Mucosa of descending colon (tissue), 3 donors: ENCODE data around the gene PNLIPRP1. TPM values are rescaled to one million over a fixed set of nuclear protein-coding genes. Genes with fewer than 3 reads are reported as not detected.

Source experiments
- ATAC-seq: fragments of 200-7000 bp; cut with Tn5 transposase; one replicate; pipeline ENCODE4 v1.9.1; 2020; ENCODE audit warnings: mild to moderate bottlenecking, moderate library complexity
- DNase-seq, 3 donors: peaks; one replicate each; pipeline ENCODE4 v3.0.0-alpha.2; 2020
- H3K36me3 ChIP-seq: fragments of 200-600 bp; one replicate; pipeline ENCODE4 v1.8.0; 2021; ENCODE audit warnings: low read depth, mild to moderate bottlenecking
- H3K4me1 ChIP-seq: fragments of 200-600 bp; one replicate; pipeline ENCODE4 v1.8.0; 2021; ENCODE audit warnings: low read depth, mild to moderate bottlenecking
- H3K4me3 ChIP-seq: fragments of 200-600 bp; one replicate; pipeline ENCODE4 v1.8.0; 2021; ENCODE audit warnings: mild to moderate bottlenecking
- H3K9me3 ChIP-seq: fragments of 200-600 bp; one replicate; pipeline ENCODE4 v1.8.0; 2021; ENCODE audit warnings: mild to moderate bottlenecking
- intact Hi-C, 2 donors: fragments of 100-400 bp; cut with DNase I in 1 of 2; cut with micrococcal nuclease in 1 of 2; formaldehyde crosslinking; loops; one replicate each; pipeline versions ENCODE4 v1.11.0 to v1.11.1; 2022; cut with DNase I, micrococcal nuclease
- total RNA-seq, 3 donors: library from RNA; stranded (reverse); fragmentation: NEBNext Ultra II Directional in 2 of 3; extraction: Animal tissue kit (Norgen Biotek cat#: 25700) in 2 of 3; gene quantifications; one replicate each; pipeline versions ENCODE4 v1.2.1 to v1.2.4, GENCODE V29; 2021 to 2023
- TF ChIP-seq, protein P1 (sequence below): fragments of 200-600 bp; IDR thresholded peaks from one replicate; pipeline ENCODE4 v1.8.0; 2022; ENCODE audit warnings: antibody characterized with exemption, mild to moderate bottlenecking
- donor health status: DM: no; HTN: no; CAD: no; lungs with moderate emphysema.
- donor health status: DM: no; HTN: no; CAD: no.
- donor health status: DM: no; HTN: yes; CAD: no.

The PNLIPRP1 gene
- total RNA-seq, 3 donors from 2014 or later, result 0.75 TPM; not detected in 2

DNA sequence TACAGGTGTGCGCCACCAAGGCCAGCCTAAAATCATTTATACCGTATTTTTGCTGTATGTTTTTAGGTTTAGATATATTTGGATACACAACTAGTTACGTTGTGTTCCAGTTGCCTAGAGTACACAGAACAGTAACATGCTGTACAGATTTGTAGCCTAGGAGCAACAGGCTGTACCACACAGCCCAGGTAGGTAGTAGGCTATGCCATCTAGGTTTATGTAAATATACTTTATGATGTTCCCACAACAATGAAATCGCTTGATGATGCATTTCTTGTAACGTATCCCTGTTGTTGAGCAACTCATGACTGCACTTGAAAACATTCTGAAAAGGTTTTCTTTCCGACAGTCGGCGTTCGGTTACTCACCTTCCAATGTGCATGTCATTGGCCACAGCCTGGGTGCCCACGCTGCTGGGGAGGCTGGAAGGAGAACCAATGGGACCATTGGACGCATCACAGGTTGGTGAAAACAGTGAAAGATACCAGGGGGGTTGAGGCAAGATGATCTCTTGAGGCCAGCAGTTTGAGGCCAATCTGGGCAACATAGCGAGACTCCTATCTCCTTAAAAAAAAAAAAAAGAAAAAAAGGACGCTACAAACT lies 37.3 kb upstream of the PNLIPRP1 start:
- ATAC-seq, result no peak
- no peaks in the 10 kb centered on the region for H3K9me3 ChIP-seq
- H3K36me3 ChIP-seq, result no peaks in the 10 kb centered on the region
- H3K4me3 ChIP-seq, result no peak overlapping the region
- TF ChIP-seq, protein P1, sequence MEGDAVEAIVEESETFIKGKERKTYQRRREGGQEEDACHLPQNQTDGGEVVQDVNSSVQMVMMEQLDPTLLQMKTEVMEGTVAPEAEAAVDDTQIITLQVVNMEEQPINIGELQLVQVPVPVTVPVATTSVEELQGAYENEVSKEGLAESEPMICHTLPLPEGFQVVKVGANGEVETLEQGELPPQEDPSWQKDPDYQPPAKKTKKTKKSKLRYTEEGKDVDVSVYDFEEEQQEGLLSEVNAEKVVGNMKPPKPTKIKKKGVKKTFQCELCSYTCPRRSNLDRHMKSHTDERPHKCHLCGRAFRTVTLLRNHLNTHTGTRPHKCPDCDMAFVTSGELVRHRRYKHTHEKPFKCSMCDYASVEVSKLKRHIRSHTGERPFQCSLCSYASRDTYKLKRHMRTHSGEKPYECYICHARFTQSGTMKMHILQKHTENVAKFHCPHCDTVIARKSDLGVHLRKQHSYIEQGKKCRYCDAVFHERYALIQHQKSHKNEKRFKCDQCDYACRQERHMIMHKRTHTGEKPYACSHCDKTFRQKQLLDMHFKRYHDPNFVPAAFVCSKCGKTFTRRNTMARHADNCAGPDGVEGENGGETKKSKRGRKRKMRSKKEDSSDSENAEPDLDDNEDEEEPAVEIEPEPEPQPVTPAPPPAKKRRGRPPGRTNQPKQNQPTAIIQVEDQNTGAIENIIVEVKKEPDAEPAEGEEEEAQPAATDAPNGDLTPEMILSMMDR, result no peak
- no peak for DNase-seq
- H3K4me1 ChIP-seq, result no peaks in the 10 kb centered on the region
- intact Hi-C loops, result no loop called here

DNA sequence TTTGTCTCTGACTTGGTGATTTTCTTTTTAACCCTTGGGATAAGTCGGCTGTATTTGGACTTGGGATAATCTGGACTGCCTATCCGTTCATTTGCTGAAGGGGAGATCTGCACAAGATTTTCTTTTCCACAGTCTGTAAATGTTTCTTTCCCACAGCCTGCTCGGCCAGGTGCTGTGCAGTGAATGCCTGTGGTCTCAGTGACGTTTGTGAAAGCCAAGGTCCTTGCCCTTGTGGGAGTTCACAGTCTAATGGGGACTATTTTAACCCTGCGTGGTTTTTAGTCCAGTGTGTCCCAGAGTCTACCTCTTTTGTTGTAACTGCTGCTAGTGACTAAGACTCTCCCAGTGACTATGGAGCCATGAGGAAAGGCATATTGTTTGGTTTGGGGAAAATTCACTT lies 36.1 kb upstream of the PNLIPRP1 start:
- Histone ChIP-seq H3K9me3 (no peaks in the 10 kb centered on the region), H3K4me1 (no peaks in the 10 kb centered on the region), H3K4me3 (no peak overlapping the region), H3K36me3 (no peaks in the 10 kb centered on the region)
- ATAC-seq (no peak), DNase-seq (no peak)
- TF ChIP-seq, protein P1, result no peak
- intact Hi-C loops, result no loop called here

DNA sequence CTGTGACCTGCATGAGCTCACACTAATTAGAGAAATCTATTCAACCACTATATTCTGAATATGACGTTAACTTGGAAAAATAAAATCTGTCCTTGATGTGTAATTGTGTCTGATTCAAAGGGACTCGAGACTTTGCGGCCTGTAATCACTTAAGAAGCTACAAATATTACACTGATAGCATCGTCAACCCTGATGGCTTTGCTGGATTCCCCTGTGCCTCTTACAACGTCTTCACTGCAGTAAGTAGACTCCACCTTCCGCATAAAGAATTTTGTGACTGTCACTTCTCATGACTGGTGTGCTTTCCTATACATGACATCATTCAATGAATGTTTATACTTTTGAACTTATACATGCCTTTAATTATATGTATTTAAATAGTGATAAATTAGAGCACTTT lies 34.9 kb upstream of the PNLIPRP1 start:
- intact Hi-C loops, result no loop called here
- Histone ChIP-seq H3K4me1 (no peaks in the 10 kb centered on the region), H3K9me3 (no peaks in the 10 kb centered on the region), H3K36me3 (no peaks in the 10 kb centered on the region), H3K4me3 (no peak overlapping the region)
- TF ChIP-seq, protein P1, result no peak
- DNase-seq (no peak), ATAC-seq (no peak)

DNA sequence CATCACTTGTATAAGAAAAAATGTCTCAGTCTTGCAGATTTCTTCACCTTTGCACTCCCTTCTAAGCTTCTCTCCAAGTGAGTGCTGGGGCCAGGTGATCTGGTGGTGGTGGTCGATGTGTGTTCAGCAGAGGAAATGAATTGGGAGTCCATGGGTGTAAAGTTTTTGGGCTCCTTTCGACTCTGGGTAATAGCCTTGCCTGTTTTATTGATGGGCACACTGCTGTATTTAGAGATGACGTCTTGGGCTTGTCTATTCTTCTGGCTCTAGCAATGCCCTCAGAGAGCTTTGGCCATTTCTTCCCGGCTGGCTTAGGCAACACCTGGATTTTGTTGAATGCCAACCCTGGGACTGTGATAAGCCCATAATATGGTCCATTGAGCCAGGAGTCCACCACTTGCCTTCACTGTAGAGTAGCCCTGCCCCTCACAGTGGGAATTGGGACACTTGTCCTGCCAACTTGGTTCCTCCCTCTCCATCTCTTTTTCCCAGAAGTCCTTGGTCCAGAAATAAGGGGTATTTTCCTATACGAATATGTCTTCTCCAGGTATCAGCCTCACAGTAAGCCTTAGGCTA lies 33.4 kb upstream of the PNLIPRP1 start:
- TF ChIP-seq, protein P1, result no peak
- DNase-seq, result no peak
- no peak for ATAC-seq
- no peaks in the 10 kb centered on the region for H3K4me1 ChIP-seq
- intact Hi-C loops, result no loop called here
- no peak overlapping the region for H3K4me3 ChIP-seq
- no peaks in the 10 kb centered on the region for H3K9me3 ChIP-seq
- no peaks in the 10 kb centered on the region for H3K36me3 ChIP-seq

DNA sequence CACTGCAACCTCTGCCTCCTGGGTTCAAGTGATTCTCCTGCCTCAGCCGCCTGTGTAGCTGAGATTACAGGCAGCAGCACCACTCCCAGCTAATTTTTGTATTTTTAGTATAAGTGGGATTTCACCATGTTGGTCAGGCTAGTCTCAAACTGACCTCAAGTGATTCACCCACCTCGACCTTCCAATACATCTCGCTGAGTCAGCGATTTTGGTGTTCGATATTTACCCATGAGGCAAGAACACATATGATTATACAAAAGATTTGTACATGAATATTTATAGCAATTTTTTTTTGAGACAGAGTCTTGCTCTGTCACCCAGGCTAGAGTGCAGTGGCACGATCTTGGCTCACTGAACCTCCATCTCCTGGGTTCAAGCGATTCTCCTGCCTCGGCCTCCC lies 25.2 kb upstream of the PNLIPRP1 start:
- ATAC-seq (no peak), DNase-seq (no peak)
- H3K9me3 ChIP-seq, result no peaks in the 10 kb centered on the region
- H3K4me1 ChIP-seq, result no peaks in the 10 kb centered on the region
- no peak overlapping the region for H3K4me3 ChIP-seq
- TF ChIP-seq, protein P1, result no peak
- intact Hi-C loops, result no loop called here
- H3K36me3 ChIP-seq, result no peaks in the 10 kb centered on the region
